ENCODE measurements around the gene TMCC3.
"Not testable (repeated sequence)": the region's sequence is repeated elsewhere in the genome, so short reads cannot be mapped to it uniquely, and the experiment has no call there.

Gene TMCC3

GRCh38 chr12:94609917-94610443 is 40.4 kb downstream of the TMCC3 start:
- ChIA-PET CTCF (no interaction called here), POLR2A (no interaction called here)
- Histone ChIP-seq H3K36me3 (ENCODE audit: control insufficient read depth in 2 of 2, insufficient read depth in 1 of 2, low read length in 2 of 2) (no peaks in the 10 kb centered on the region), H3K4me3 (ENCODE audit: low read depth, low read length) (no peak overlapping the region), H3K9me3 (ENCODE audit: control insufficient read depth, insufficient read depth, low read depth, low read length) (no peaks in the 10 kb centered on the region), H3K27ac (ENCODE audit: extremely low read depth, low read depth, low read length) (no peak overlapping the region), H3K4me1 (ENCODE audit: control insufficient read depth, insufficient read depth, low read length) (peaks cover 9% of the 10 kb centered on the region)
- TF ChIP-seq ZIC2 (tag by site-specific recombination; IDR thresholded peaks at IDR 0.05) (no peak), ZNF10 (tag by site-specific recombination; IDR thresholded peaks at IDR 0.05) (no peak), ZNF221 (tag by site-specific recombination; IDR thresholded peaks at IDR 0.05; ENCODE audit: borderline replicate concordance) (no peak), ZNF239 (tag by site-specific recombination; IDR thresholded peaks at IDR 0.05) (no peak), ZNF280D (tag by site-specific recombination; IDR thresholded peaks at IDR 0.05) (no peak), PATZ1 (tag by site-specific recombination; IDR thresholded peaks at IDR 0.05) (no peak), ZNF837 (tag by site-specific recombination; IDR thresholded peaks at IDR 0.05) (no peak), SP2 (tag by site-specific recombination; IDR thresholded peaks at IDR 0.05) (no peak), ZNF510 (tag by site-specific recombination; IDR thresholded peaks at IDR 0.05; ENCODE audit: insufficient replicate concordance) (no peak), ZNF768 (tag by site-specific recombination; IDR thresholded peaks at IDR 0.05) (no peak), MZF1 (tag by site-specific recombination; IDR thresholded peaks at IDR 0.05; ENCODE audit: borderline replicate concordance) (no peak), SCRT1 (tag by site-specific recombination; IDR thresholded peaks at IDR 0.05; ENCODE audit: borderline replicate concordance) (no peak)

- peak; percentile 66 for TF ChIP-seq SETDB1 (IDR thresholded peaks at IDR 0.05; ENCODE audit: insufficient read length, low read length)
- H3K36me3 ChIP-seq (ENCODE audit: control insufficient read depth in 2 of 2, insufficient read depth in 1 of 2, low read length in 2 of 2); H3K4me3 ChIP-seq (ENCODE audit: low read depth, low read length); H3K9me3 ChIP-seq (ENCODE audit: control insufficient read depth, insufficient read depth, low read depth, low read length); POLR2A ChIA-PET; H3K4me1 ChIP-seq (ENCODE audit: control insufficient read depth, insufficient read depth, low read length); H3K27ac ChIP-seq (ENCODE audit: extremely low read depth, low read depth, low read length): not testable (repeated sequence)
- CTCF ChIA-PET: interaction anchor here (1.2 kb wide), 1 partner anchor 156 kb away, joined by 3 read pairs; no protein-coding TSS in a partner anchor
Measured at GRCh38 chr12:94606810-94607209, 43.5 kb downstream of the TMCC3 start.

GRCh38 chr12:94604366-94604698 is 46.0 kb downstream of the TMCC3 start:
- no peaks in the 10 kb centered on the region for H3K36me3 ChIP-seq (ENCODE audit: control insufficient read depth in 2 of 2, insufficient read depth in 1 of 2, low read length in 2 of 2)
- no peaks in the 10 kb centered on the region; the same call in 1 of the 2 replicates for H3K4me1 ChIP-seq (ENCODE audit: control insufficient read depth, insufficient read depth, low read length)
- H3K4me3 ChIP-seq (ENCODE audit: low read depth, low read length): no peak overlapping the region
- ChIA-PET CTCF (interaction anchor here (0.5 to 2.5 kb wide), 12 partner anchors 11 to 1170 kb away, joined by 3 to 11 read pairs (median 3); no protein-coding TSS in a partner anchor), POLR2A (no interaction called here)
- no peaks in the 10 kb centered on the region for H3K9me3 ChIP-seq (ENCODE audit: control insufficient read depth, insufficient read depth, low read depth, low read length)
- no peak for TF ChIP-seq ZSCAN16 (tag by site-specific recombination; IDR thresholded peaks at IDR 0.05)
- no peak for TF ChIP-seq ZNF514 (tag by site-specific recombination; IDR thresholded peaks at IDR 0.05)
- H3K27ac ChIP-seq (ENCODE audit: extremely low read depth, low read depth, low read length): no peak overlapping the region
